HG03354 (cell line): ENCODE data around the gene TRPV2.

ENCODE experiments used
- ATAC-seq: cut with Tn5 transposase; IDR thresholded peaks from one replicate; pipeline ENCODE4 v1.9.1; 2021; ENCODE audit warnings: mild to moderate bottlenecking; ENCODE audit not compliant: unreplicated experiment, poor library complexity, severe bottlenecking

TRPV2 gene

GRCh38 chr17:16468428-16468992 lies 53.1 kb downstream of the TRPV2 start:
- no peak for ATAC-seq

GRCh38 chr17:16470265-16470664 lies 54.9 kb downstream of the TRPV2 start:
- ATAC-seq = no peak

- no peak for ATAC-seq
These were observed 55.9 kb downstream of the TRPV2 start for GRCh38 chr17:16471295-16471694.

- no peak for ATAC-seq
These were observed 57.2 kb downstream of the TRPV2 start for GRCh38 chr17:16472539-16472938.

GRCh38 chr17:16473044-16474011 lies 58.0 kb downstream of the TRPV2 start:
- ATAC-seq = no peak

- no peak for ATAC-seq
These were observed 58.8 kb downstream of the TRPV2 start for GRCh38 chr17:16474012-16474725.

- ATAC-seq = no peak
These were observed 59.9 kb downstream of the TRPV2 start for GRCh38 chr17:16475179-16475704.

- ATAC-seq = no peak
These were observed 61.9 kb downstream of the TRPV2 start for GRCh38 chr17:16477255-16477654.

- no peak for ATAC-seq
These were observed 62.3 kb downstream of the TRPV2 start for GRCh38 chr17:16477666-16478065.

- ATAC-seq = no peak
These were observed 63.3 kb downstream of the TRPV2 start for GRCh38 chr17:16478649-16479048.

- no peak for ATAC-seq
These were observed 63.9 kb downstream of the TRPV2 start for GRCh38 chr17:16479264-16479663.

GRCh38 chr17:16480995-16481394 lies 65.6 kb downstream of the TRPV2 start:
- ATAC-seq = no peak

GRCh38 chr17:16482253-16482652 lies 66.9 kb downstream of the TRPV2 start:
- ATAC-seq = no peak

- no peak for ATAC-seq
These were observed 67.8 kb downstream of the TRPV2 start for GRCh38 chr17:16483021-16483645.

GRCh38 chr17:16484445-16485175 lies 69.2 kb downstream of the TRPV2 start:
- no peak for ATAC-seq
